ENCODE data around the gene TSC2. TPM values are rescaled to one million over a fixed set of nuclear protein-coding genes. Genes with fewer than 3 reads are reported as not detected.

Gene TSC2
- total RNA-seq, 1 donor from 2014 or later, result 67.9 TPM

- H3K4me3 ChIP-seq (ENCODE audit: low read depth, low read length), result no peak overlapping the region
- no peaks in the 10 kb centered on the region for H3K27me3 ChIP-seq (ENCODE audit: control insufficient read depth, insufficient read depth, low read length)
- H3K36me3 ChIP-seq (ENCODE audit: control insufficient read depth, insufficient read depth, low read length), result peaks cover 5% of the 10 kb centered on the region
- TF ChIP-seq CTCF (IDR thresholded peaks at IDR 0.05; ENCODE audit: insufficient read depth, low read length, poor library complexity, severe bottlenecking), result no peak
- no peak for DNase-seq (ENCODE audit: low read depth)
Measured at GRCh38 chr16:2082171-2082982, 34.6 kb downstream of the TSC2 start.

- Histone ChIP-seq H3K27me3 (ENCODE audit: control insufficient read depth, insufficient read depth, low read length) (no peaks in the 10 kb centered on the region), H3K4me3 (ENCODE audit: low read depth, low read length) (no peak overlapping the region), H3K36me3 (ENCODE audit: control insufficient read depth, insufficient read depth, low read length) (peaks cover 5% of the 10 kb centered on the region)
- no peak for TF ChIP-seq CTCF (IDR thresholded peaks at IDR 0.05; ENCODE audit: insufficient read depth, low read length, poor library complexity, severe bottlenecking)
- DNase-seq (ENCODE audit: low read depth), result no peak
Measured at GRCh38 chr16:2082983-2083364, 35.2 kb downstream of the TSC2 start.

- TF ChIP-seq CTCF (IDR thresholded peaks at IDR 0.05; ENCODE audit: insufficient read depth, low read length, poor library complexity, severe bottlenecking), result no peak
- H3K36me3 ChIP-seq (ENCODE audit: control insufficient read depth, insufficient read depth, low read length), result peaks cover 5% of the 10 kb centered on the region
- DNase-seq (ENCODE audit: low read depth), result no peak
Measured at GRCh38 chr16:2083409-2083808, 35.6 kb downstream of the TSC2 start.

GRCh38 chr16:2083876-2084780 is 36.3 kb downstream of the TSC2 start:
- DNase-seq (ENCODE audit: low read depth), result no peak
- Histone ChIP-seq H3K4me3 (ENCODE audit: low read depth, low read length) (no peak overlapping the region), H3K27me3 (ENCODE audit: control insufficient read depth, insufficient read depth, low read length) (no peaks in the 10 kb centered on the region), H3K36me3 (ENCODE audit: control insufficient read depth, insufficient read depth, low read length) (peaks cover 5% of the 10 kb centered on the region)
- no peak for TF ChIP-seq CTCF (IDR thresholded peaks at IDR 0.05; ENCODE audit: insufficient read depth, low read length, poor library complexity, severe bottlenecking)

More at GRCh38 chr16:2083409-2083808, 35.6 kb downstream of the TSC2 start:
- Histone ChIP-seq H3K27me3 (ENCODE audit: control insufficient read depth, insufficient read depth, low read length) (no peaks in the 10 kb centered on the region), H3K4me3 (ENCODE audit: low read depth, low read length) (no peak overlapping the region)

- Histone ChIP-seq H3K4me3 (ENCODE audit: low read depth, low read length) (no peak overlapping the region), H3K27me3 (ENCODE audit: control insufficient read depth, insufficient read depth, low read length) (no peaks in the 10 kb centered on the region), H3K36me3 (ENCODE audit: control insufficient read depth, insufficient read depth, low read length) (peaks cover 5% of the 10 kb centered on the region)
- TF ChIP-seq CTCF (IDR thresholded peaks at IDR 0.05; ENCODE audit: insufficient read depth, low read length, poor library complexity, severe bottlenecking), result no peak
- no peak for DNase-seq (ENCODE audit: low read depth)
Measured at GRCh38 chr16:2084895-2085625, 37.3 kb downstream of the TSC2 start.

Data from kidney epithelial cell (primary cell).